22Rv1 (cell line): ENCODE results near the gene KCNIP3.
A peak's percentile ranks its signal among the peaks of the same experiment; 100 is the strongest.

ENCODE experiments used
- ZFX ChIP-seq: fragments of 450-650 bp; IDR thresholded peaks from 2 replicates; pipeline ENCODE4 v1.6.1; 2017; ENCODE audit warnings: antibody characterized with exemption, borderline replicate concordance
- TF ChIP-seq, protein P1 (sequence below): fragments of 450-650 bp; IDR thresholded peaks from 2 replicates; pipeline ENCODE4 v1.5.1; 2017; ENCODE audit warnings: mild to moderate bottlenecking

DNA sequence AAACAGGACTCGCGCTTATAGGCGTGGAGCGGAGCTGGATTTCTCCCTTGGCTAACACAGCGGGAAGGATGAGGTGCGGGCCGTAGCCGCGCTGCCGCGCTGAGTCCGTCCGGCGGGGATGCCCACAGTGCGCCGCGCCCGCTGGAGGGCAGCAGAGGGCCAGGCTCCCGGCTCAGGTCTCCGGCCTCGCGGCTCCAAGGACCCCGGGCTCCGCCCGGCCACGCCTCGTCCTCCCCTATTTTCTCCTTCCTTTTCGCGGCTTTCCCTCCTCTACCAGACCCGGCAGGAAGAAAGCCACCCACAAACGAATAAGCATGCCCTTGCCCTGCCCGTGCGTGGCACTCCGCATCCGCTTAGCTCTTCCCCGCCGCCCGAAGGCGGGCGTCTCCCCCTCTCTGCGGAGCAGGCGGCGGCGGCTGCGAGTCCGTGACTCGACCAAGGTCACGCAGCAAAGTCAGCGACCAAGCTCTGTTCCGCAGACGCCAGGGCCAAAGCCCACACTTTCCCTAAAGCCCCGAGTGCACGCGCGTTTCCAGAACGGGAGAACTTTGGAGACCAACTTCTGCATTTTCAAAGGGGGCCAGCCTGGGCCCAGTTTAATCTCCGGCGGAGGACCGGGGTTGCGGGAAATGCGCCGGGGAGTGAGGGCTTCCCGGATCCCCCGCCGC, 48.5 kb downstream of the KCNIP3 start:
- TF ChIP-seq ZFX: no peak
- TF ChIP-seq, protein P1, sequence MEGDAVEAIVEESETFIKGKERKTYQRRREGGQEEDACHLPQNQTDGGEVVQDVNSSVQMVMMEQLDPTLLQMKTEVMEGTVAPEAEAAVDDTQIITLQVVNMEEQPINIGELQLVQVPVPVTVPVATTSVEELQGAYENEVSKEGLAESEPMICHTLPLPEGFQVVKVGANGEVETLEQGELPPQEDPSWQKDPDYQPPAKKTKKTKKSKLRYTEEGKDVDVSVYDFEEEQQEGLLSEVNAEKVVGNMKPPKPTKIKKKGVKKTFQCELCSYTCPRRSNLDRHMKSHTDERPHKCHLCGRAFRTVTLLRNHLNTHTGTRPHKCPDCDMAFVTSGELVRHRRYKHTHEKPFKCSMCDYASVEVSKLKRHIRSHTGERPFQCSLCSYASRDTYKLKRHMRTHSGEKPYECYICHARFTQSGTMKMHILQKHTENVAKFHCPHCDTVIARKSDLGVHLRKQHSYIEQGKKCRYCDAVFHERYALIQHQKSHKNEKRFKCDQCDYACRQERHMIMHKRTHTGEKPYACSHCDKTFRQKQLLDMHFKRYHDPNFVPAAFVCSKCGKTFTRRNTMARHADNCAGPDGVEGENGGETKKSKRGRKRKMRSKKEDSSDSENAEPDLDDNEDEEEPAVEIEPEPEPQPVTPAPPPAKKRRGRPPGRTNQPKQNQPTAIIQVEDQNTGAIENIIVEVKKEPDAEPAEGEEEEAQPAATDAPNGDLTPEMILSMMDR: peak; percentile 96
